Activated naive CD8-positive, alpha-beta T cell treated with anti-CD3 and anti-CD28 coated beads, Interleukin-2, amount 50 U/mL, for 16 hours (primary cell): ENCODE results near the gene FRMPD1.
"Not testable (repeated sequence)": the region's sequence is repeated elsewhere in the genome, so short reads cannot be mapped to it uniquely, and the experiment has no call there.

Experiments used
- DNase-seq: peaks from one replicate; pipeline ENCODE4 v3.0.0-alpha.2; 2020; ENCODE audit warnings: low read depth, low spot score

Gene FRMPD1

GRCh38 chr9:37732952-37733351 is 82.2 kb downstream of the FRMPD1 start:
- DNase-seq, result no peak

- no peak for DNase-seq
Observed at GRCh38 chr9:37739222-37739621, 88.5 kb downstream of the FRMPD1 start.

- no peak for DNase-seq
Observed at GRCh38 chr9:37740128-37740527, 89.4 kb downstream of the FRMPD1 start.

- no peak for DNase-seq
Observed at GRCh38 chr9:37740631-37741328, 90.0 kb downstream of the FRMPD1 start.

- no peak for DNase-seq
Observed at GRCh38 chr9:37745970-37746369, 95.2 kb downstream of the FRMPD1 start.

GRCh38 chr9:37746448-37747270 is 95.9 kb downstream of the FRMPD1 start:
- no peak for DNase-seq

- DNase-seq, result peak; percentile 18
Observed at GRCh38 chr9:37747271-37747753, 96.6 kb downstream of the FRMPD1 start.

GRCh38 chr9:37749129-37749528 is 98.4 kb downstream of the FRMPD1 start:
- no peak for DNase-seq

GRCh38 chr9:37751186-37751585 is 100.4 kb downstream of the FRMPD1 start:
- no peak for DNase-seq

GRCh38 chr9:37751704-37752103 is 101.0 kb downstream of the FRMPD1 start:
- not testable (repeated sequence) for DNase-seq

- not testable (repeated sequence) for DNase-seq
Observed at GRCh38 chr9:37752112-37752511, 101.4 kb downstream of the FRMPD1 start.

- no peak for DNase-seq
Observed at GRCh38 chr9:37752642-37753488, 102.1 kb downstream of the FRMPD1 start.

GRCh38 chr9:37753489-37754190 is 102.9 kb downstream of the FRMPD1 start, which contains the start of gene TRMT10B:
Gene TRMT10B (plus strand): TSS chr9:37753805. CDS start chr9:37761932, 8,127 bp downstream.
- DNase-seq, result peak; percentile 54

GRCh38 chr9:37758747-37759146 is 108.0 kb downstream of the FRMPD1 start:
- DNase-seq, result no peak

- DNase-seq, result no peak
Observed at GRCh38 chr9:37760416-37761161, 109.8 kb downstream of the FRMPD1 start.

- DNase-seq, result no peak
Observed at GRCh38 chr9:37761511-37761910, 110.8 kb downstream of the FRMPD1 start.

- not testable (repeated sequence) for DNase-seq
Observed at GRCh38 chr9:37765263-37765662, 114.5 kb downstream of the FRMPD1 start.

- no peak for DNase-seq
Observed at GRCh38 chr9:37769306-37769705, 118.6 kb downstream of the FRMPD1 start.

- DNase-seq, result no peak
Observed at GRCh38 chr9:37769995-37770394, 119.2 kb downstream of the FRMPD1 start.

GRCh38 chr9:37775216-37775919 is 124.6 kb downstream of the FRMPD1 start:
- DNase-seq, result no peak
